HG02763 (cell line): Measurements from ENCODE around the gene HMCN2.

ENCODE experiments used
- ATAC-seq: cut with Tn5 transposase; IDR thresholded peaks from one replicate; pipeline ENCODE4 v1.9.1; 2021; ENCODE audit warnings: mild to moderate bottlenecking, moderate library complexity; ENCODE audit not compliant: unreplicated experiment

The HMCN2 gene

DNA sequence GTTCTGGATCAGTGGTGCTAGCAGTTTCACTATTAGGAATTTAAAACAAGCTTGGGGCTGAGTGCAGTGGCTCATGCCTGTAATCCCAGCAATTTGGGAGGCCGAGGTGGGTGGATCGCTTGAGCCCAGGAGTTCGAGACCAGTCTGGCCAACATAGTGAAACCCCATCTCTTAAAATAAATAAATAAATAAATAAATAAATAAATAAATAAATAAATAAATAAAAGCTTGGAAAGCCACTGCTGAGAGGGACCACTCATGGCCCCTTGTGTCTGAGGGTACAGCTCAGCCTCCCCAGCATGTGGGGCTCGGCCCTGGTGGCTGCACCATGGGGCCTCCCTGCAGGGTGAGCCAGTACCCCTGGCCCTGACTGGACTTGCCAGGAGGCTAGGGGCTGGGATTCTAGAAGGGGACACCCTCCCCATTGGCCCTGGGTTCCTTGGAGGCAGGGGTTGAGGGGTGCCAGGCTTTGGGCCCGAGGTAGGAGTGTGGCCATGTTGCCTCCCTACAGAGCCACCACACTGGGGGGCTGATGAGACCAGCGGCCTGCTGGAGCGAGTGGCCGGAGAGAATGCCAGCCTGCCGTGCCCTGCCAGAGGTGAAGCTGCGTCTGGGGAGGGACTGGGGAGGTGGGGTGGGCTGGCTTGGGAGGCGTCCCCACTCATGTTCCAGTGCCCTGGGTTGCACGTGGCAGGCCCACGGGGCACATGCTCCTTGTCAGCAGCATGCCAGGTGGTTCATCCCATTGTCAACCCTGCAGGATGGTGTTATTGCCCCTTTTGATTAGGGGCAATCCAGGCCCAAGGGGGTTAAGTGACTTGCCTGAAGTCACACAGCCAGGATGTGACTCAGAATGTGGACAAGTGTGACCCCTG is 76.5 kb downstream of the HMCN2 start:
- no peak for ATAC-seq

DNA sequence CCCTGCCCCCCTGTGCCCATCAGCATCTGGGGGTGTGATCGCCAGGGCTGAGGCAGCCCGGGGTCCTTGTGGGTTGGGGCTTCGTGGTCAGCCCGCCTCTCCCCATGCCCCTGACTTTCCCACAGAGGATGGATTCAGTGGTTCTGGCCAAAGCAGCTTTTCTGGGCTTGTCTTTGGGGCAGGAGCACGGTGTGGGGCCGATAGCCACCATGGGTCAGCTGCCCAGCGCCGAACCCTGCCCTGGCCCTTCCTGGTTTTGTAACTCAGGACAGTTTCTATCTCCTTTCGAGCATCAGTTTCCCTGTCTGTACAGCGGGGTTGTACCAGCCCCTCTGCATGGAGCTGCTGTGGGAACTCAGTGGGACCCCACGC is 77.1 kb downstream of the HMCN2 start:
- ATAC-seq: no peak

DNA sequence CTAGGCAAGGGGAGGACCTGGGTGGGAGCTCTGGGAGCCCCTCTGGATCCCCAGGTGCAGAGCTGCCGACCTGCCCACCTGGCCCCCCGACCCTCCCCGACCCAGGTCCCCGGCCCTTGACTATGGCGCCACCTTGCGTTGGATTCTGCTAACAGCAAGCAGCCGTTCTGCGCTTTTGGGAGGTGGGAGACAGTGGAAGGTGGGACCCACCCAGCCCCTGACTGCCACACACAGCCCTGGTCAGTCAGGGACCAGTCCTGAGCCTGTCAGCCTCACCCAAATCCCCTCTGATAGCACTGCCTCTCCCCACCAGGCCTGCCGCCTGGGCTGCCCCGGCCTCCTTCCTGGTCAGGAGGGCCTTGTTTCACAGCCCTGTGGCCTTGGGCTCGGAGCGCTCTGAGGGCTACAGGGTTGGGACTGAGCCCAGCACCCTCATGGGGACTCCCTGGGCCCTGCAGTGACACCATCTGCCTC is 77.9 kb downstream of the HMCN2 start:
- ATAC-seq: no peak

DNA sequence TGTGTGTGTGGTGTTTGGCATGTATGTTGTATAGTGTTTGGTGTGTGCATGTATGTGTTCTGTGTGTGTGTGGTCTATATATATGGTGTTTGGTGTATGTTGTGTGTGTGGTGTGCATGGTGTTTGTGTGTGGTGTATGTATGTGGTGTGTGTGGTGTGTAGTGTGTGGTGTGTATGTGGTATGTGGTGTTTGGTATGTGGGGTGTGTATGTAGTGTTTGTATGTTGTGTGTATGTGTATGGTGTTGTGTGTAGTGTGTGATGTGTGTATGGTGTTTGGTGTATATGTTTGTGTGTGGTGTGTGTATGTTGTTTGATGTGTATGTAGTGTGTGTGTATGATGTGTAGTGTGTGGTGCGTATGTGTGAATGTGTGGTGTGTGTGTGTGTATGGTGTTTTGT is 78.8 kb downstream of the HMCN2 start:
- ATAC-seq: no peak

DNA sequence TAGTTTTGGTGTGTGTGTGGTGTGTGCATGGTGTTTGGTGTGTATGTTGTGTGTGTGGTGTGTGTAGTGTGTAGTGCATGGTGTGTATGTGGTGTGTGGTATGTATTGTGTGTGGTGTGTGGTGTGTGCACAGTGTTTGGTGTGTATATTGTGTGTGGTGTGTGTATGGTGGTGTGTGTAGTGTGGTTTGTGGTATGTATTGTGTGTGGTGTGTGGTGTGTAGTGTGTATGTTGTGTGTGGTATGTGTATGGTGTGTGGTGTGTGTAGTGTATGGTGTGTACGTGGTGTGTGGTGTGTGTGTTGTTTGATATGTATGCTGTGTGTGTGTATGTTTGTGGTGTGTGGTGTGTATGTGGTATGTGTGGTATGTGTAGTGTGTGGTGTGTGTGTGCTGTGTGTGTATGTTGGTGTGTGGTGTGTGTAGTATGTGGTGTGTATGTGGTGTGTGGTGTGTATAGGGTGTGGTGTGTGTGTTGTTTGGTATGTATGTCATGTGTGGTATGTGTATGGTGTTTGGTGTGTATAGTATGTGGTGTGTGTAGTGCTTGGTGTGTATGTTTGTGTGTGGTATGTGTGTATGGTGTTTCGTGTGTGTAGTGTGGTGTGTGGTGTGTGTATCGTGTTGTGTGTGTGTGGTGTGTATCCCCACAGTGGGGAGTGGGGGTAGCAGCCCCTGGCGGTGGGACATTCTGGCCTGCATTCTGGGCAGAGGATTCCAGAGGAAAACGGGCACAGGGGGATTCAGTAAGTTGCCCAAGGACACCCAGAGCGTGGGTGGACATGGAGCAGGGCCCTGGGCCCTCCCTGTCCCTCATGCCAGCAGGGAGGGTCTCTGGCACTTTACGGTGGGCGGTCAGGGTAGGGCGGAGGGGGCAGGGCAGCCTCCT is 79.7 kb downstream of the HMCN2 start:
- ATAC-seq: no peak

DNA sequence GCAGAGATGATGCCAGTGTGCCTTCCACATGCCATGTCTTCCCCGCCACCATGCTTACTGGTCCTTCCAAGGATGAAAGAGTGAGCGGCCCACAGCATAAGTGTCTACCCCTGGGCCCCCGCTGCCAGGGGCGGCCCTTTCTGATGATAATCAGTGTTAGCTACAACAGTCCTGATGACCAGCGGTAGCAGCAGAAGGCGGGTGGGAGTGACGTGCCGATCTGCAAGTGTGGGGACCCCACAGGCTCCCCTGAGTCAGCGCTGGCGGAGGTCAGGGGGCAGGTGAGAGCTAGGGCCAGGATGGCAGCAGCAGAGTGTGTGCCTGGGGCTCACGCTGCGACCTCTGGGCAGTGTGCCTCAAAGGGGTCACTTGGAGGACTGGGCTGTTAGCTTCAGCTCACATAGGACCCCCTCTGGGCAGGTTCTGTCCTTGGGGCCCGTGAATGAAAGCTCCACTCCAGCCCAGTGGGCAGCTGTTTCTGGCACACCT is 80.4 kb downstream of the HMCN2 start:
- no peak for ATAC-seq

DNA sequence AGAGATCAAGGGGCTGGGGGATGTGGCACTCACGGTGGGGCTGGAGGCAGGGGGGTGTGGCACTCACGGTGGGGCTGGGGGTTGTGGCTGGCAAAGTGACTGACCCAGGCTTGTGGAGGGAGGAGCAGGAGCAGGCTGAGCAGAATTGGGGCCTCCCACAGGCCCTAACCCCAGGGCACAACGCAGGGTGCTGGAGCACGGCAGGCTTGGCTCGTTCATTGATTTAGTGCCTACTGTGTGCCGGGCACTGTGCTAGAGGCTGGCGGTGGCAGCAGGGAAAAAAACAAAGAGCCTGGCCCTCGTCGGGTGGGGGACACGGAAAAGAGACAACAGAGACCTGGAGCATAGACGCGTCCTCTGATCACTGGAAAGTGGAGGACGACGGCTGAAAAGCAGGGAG is 80.9 kb downstream of the HMCN2 start:
- no peak for ATAC-seq

DNA sequence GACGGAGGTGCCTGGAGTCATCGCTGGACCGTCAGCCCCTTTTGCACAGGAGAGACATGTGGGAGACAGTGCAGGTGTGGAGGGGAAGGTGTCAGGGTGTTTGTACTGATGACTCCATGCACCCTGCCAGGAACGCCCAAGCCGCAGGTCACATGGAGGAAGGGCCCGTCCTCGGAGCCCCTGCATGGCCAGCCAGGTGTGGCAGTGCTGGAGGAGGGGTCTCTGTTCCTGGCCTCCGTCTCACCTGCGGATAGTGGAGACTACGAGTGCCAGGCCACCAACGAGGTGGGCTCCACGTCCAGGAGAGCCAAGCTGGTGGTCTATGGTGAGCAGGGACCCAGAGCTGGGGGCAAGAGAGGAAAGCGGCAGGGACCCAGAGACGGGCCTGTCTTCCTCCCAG is 81.5 kb downstream of the HMCN2 start:
- no peak for ATAC-seq

DNA sequence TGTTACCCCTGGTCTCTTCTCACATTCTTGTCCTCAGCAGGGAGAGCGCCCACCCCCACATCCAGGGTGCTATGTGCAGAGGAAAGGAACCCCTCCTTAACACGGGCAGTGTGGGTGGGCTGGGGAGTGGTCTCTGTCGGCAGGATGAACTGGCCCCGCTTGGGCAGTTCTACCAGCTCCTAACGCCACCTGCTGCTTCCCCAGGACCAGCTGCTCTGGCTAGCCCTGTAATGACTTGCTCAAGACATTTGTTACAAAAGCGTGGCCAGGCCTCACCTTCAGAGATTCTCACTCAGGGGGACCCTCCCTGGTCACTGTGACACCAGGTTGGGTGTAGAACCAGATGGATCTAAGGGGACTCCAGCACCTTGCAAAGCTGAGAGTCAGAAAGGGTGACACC is 82.4 kb downstream of the HMCN2 start:
- ATAC-seq: no peak

DNA sequence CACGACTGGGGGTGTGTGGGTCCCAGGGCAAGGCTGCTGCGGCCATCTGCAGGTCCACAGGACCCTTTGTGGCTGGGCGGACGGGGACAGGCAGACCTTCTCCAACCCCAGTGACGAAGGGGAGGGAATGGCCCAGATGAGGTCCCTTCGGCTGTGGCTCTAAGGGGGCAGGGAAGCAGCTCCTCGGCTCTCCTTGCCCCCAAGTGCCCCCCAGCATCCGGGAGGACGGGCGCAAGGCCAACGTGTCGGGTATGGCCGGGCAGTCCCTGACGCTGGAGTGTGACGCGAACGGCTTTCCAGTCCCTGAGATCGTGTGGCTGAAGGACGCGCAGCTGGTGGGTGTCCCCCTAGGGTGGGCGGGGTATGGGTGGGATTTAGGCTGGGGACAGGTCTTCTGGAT is 82.8 kb downstream of the HMCN2 start:
- ATAC-seq: no peak

DNA sequence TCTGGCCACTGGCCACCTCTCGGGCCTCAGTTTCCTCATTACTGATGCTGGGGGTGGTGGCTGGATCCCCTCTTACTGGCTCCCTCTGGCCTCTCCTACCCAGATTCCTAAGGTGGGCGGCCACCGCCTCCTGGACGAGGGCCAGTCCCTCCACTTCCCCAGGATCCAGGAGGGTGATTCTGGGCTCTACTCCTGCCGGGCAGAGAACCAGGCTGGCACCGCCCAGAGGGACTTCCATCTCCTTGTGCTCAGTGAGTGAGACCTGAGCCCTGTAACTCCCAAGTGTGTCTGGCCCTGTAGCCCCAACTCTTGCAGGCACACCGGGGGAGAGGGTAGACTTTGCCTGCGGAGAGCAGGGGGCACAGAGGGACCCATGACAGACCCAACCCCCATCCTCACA is 83.3 kb downstream of the HMCN2 start:
- no peak for ATAC-seq

DNA sequence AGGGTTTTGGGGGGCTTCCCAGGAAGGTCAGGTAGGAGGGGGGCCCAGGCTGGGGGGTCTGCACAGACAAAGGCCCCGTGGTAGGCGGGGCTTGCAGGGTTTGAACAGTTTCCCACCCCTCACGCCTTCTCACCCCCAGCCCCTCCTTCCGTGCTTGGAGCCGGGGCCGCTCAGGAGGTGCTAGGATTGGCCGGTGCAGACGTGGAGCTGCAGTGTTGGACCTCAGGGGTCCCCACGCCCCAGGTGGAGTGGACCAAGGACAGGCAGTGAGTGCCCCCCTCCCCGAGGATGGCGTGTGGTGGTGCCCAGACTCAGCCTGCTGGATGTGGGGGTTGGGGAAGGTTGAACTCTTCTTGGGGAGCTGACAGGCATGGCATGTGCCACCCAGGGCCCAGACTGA is 83.8 kb downstream of the HMCN2 start:
- no peak for ATAC-seq

DNA sequence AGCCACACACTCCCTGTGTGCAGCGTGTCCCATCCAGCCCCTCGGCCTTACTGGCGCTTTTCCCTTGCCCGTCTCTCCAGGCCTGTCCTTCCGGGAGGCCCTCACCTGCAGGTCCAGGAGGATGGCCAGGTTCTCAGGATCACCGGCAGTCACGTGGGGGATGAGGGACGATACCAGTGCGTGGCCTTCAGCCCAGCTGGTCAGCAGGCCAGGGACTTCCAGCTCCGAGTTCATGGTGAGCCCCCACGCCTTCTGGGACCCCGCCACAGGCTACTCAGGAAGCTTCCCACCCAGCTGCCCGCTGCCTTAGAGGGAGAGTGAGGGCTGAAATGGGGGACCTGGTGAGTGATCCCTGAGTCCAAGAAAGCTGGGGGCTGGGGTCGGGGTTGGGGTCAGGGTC is 85.8 kb downstream of the HMCN2 start:
- ATAC-seq: no peak

DNA sequence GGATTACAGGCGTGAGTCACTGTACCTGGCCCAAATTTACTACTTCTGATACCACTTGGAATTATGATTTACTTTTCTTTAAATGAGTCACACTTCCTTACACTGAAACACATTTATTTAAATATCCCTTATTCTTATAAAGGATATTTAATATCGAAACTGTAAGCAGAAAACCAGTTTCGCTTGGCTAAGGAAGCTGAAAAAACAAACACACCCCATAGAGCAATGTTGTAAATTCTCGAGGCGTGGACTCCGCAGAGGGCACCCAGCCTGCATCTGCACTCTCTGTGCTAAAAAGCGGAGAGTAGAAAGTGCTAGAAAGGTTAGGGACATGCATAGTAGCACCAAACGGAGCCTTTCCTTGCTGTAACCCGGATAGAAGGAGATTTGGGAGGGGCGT is 86.5 kb downstream of the HMCN2 start:
- no peak for ATAC-seq

DNA sequence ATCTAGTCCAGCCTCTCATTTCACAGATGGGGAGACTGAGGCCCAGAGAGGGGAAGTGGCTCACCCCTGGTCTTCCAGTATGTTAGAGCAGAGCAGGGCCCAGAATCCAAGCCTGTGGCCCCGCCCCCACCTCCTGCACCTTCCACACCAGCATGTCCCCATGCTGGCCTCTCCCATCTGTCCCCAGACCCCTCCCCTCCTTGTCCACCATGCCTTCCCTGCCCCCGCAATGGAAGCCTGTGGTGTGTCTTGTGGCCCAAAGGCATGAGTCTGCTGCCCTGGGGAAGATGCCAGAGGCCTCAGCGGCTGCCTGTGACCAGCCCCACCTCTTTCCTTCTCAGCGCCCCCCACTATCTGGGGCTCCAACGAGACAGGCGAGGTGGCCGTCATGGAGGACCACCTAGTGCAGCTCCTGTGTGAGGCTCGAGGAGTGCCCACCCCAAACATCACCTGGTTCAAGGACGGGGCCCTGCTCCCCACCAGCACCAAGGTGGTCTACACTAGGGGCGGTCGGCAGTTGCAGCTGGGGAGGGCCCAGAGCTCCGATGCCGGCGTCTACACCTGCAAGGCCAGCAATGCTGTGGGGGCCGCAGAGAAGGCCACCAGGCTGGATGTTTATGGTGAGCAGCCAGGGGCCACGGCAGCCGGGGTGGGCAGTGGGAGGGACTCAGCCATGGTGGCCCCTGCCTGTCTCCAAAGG is 87.2 kb downstream of the HMCN2 start:
- no peak for ATAC-seq

DNA sequence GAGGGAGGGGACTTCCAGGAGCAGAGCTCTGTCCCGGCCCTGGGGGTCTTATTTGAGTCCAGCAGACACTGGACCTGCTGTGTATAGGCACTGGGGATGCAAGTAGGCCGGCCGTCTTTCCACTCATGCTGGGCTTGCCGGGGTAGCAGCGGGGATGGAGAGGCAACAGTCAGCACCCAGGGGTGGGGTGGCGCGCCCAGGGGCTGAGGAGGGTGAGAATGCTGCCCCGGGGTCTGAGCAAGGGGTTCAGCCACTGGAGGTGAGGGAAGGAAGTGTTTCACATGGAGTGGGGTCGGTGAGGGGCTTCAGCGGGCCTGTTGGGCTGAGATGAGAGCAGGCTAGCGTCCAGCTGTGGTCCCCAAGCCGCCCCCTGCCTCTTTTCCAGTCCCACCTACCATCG is 88.8 kb downstream of the HMCN2 start:
- no peak for ATAC-seq

DNA sequence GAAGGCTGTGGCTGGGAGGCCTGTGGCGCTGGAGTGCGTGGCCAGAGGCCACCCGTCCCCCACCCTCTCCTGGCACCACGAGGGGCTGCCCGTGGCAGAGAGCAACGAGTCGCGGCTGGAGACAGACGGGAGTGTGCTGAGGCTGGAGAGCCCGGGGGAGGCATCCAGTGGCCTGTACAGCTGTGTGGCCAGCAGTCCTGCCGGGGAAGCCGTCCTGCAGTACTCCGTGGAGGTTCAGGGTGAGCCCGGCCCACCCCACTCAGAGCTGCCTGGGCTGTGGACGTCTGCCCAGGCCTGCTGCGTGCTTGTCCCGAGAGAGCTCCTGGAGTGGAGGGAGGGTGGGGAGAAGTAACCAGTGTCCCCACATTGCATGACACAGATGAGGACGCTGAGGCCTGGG is 89.2 kb downstream of the HMCN2 start:
- ATAC-seq: no peak

DNA sequence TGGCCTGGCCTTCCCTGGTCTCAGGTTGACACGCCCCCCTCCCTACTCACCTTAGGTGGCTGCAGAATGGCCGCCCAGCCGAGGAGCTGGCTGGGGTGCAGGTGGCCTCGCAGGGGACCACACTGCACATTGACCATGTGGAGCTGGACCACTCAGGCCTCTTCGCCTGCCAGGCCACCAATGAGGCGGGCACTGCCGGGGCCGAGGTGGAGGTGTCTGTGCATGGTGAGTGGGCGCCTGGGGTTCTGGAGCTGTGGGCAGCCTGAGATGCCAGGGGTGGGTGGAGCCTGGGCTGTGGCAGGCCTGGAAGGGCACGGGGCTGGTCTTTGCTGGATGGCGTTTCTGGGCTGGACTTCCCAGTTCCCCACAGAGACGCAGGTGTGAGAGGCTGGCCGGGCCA is 90.5 kb downstream of the HMCN2 start:
- no peak for ATAC-seq

DNA sequence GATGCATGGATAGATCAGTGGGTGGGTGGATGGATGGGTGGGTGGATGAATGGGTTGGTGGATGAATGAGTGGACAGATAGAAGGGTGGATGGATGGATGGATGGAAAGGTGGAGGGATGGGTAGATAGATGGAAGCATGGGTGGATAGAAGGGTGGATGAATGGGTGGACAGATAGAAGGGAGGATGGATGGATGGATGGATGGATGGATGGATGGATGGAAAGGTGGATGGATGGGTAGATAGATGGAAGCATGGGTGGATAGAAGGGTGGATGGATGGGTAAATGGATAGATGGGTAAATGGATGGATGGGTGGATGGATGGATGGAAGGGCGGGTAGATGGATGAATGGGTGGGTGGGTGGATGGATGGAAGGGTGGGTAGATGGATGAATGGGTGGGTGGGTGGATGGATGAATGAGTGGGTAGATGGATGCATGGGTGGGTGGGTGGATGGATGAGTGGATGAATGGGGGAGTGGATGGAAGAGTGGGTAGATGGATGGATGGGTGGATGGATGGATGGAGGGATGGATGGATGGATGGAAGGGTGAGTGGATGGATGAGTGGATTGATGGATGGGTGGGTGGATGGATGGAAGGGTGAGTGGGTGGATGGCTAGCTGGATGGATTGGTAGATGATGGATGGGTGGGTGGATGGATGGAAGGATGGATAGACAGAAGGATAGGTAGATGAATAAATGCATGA is 91.5 kb downstream of the HMCN2 start:
- ATAC-seq: no peak

DNA sequence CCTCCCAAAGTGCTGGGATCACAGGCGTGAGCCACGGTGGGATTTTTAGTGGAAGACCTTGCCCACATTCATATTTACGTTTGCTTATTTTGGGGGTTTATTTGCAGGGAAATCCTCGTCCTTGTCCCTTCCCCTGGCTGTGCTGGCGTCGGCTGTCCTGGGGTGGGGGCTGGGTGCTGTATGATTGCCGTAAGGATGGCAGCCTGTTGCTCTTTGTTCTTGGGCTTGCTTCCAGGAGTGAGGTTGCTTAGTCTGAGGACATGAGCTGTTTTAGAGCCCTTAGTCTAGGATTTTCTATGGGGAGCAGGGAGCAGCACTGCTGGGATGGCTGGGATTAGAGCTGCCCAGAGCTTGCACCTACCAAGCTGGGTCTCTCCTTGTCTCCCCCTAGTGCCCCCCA is 93.4 kb downstream of the HMCN2 start:
- ATAC-seq: no peak

DNA sequence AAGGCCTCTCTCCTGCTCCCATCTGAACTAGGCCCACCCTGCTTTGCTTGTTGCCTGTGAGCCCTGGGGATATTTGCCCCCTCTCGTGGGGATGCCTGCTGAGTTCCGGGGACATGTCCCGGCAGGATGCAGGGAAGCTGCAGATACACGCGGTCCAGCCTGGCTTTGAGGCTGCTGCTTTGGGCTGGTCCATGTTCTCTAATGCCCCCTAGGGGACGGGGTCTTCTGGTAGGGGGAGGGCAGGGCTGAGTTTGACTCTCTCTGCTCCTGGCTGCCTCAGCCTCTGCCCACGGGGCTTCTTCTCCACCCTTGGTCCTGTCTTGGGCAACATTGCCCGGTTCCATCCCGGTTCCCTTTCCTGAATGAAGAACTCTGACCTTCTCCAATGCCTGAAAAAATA is 94.3 kb downstream of the HMCN2 start:
- no peak for ATAC-seq
